GM21619 (cell line): ENCODE results near the gene B3GNT9.
"Not testable (repeated sequence)": the region's sequence is repeated elsewhere in the genome, so short reads cannot be mapped to it uniquely, and the experiment has no call there.

ENCODE experiments used
- ATAC-seq: cut with Tn5 transposase; IDR thresholded peaks from one replicate; pipeline ENCODE4 v1.9.1; 2021; ENCODE audit not compliant: unreplicated experiment

The B3GNT9 gene

GRCh38 chr16:67154578-67155294, 3.9 kb upstream of the B3GNT9 start:
- ATAC-seq, result no peak

DNA sequence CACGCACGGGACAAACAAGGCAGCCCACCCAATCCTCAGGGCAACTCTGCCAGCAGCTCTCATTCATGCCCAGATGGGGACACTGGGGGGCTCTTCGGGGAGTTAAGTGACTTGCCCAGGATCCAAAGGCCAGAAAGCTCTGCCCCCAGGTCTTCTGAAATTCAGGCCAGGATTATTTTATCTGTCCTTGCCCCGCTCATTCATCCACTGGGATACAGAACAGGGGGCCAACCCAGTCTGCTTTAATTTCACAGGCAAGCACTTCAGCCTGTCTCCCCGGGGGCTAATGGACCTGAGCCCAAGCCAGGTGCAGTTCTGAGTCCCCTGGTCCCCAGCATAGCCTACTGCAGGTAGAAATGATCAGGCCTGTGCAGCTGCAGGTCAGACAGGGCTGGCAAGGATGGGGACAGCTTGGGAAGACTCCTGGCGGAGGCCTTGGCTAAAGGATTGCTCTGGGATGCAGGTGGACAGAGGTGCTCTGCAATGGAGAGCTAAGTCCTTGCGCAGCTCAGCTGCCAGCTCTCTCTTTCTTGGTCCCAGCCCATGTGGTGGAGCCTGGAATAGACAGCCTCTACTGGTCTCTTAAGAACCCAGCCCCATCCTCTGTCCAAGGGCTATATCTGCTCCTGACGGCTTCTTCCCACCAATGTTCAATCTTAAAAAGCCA, 766 bp upstream of the B3GNT9 start:
- ATAC-seq, result no peak

DNA sequence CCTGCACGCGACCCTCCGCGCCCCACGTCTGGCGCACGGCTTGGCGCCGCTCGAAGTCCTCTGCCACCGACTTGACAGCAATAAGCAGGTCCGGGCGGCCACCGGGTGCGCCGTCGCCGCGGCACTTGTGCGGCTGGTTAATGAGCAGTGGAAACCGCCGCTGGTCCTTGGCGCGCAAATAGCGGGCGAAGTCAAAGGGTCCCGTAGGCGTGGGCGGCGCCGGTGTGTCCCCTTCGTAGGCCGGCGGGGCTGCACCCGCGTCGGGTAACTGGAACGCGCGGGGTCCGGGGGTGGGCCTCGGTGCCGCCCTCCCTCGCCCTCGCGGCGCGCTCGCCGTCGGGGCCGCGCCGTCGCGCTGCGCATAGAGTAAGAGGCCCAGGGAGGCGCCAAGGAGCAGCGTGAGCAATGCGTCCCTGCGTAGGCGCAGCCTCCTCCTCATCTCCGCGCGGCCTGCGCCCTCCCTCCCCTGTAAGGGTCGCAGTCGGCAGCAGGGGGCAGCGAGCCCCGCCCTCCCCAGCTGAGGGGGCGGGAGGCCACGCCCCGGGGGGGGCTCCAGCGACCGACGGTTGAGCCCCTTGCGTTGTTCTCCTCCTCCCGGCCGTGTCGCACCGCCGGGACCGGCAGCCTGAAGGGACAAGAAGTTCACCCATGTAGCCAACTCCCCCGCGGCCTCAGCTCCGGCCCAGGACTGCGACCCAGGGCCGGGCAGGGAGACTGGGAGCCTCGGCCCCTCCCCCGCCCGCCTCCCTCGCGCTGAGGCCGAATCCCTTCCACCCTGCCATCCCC, 558 bp downstream of the B3GNT9 start:
- ATAC-seq, result peak; percentile 34

DNA sequence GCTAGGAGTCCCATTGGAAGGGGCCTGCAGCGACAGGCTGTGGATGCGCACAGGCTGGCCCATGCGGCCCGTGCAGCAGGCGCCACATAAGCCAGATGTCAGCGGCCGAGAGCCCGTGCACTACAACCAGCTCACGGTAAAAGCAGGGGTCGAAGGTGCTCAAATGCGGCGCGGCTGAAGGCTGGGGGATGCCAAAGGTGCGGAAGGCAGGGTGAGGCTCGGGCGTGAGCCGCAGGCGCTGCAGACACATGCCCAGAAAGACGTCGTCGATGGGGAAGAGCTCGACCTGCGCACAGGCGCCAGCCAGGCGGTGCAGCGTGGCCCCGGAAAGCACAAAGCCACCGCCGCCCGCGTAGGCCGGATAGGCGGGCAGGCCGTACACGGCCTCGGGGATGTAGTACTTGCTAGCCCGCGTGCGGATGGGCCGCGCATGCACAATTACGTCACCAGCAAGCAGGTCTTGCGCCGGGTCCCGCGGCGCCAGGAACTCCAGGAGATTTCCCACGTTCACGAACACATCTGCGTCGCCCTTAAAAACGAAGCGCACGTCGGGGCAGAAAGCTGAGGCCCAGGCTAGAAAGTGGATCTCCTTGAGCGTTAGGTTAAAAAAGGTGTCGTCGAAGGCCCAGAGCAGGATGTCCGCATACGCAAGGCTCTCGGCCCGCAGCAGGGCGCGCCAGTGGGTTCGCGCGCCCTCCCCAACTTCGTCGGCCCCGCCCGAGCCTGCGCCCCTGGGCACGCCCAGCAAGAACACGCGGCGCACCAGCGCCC, 1.3 kb downstream of the B3GNT9 start:
- no peak for ATAC-seq

DNA sequence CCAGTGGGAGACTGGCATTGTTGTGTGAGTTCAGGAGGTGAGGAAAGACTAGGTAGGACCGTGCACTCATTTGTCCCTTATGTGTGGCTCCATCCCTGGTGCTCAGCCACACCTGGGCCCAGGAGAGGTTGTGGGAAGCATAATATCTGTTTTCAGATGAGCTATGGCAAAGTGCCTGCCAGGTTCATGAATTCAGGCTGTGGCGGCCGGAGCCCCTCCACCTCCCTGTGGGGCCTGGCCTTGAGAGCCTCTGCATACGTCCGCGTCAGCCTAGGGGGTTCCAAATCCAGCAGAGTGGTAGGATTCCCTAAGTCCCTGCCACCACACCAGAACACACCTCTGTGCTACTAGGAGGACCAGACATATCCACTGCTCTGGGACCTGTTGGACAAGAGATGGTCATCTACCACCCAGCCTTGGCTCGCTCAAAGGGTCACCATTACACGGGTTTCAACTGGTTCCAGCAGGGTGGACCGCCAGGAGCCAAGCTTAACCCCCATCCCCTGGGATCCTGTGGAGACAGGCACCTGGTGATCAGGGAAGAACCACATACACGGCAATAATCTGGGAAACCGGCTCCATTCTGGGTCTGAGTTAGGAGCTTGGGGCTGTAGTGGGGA, 2.0 kb downstream of the B3GNT9 start:
- no peak for ATAC-seq

DNA sequence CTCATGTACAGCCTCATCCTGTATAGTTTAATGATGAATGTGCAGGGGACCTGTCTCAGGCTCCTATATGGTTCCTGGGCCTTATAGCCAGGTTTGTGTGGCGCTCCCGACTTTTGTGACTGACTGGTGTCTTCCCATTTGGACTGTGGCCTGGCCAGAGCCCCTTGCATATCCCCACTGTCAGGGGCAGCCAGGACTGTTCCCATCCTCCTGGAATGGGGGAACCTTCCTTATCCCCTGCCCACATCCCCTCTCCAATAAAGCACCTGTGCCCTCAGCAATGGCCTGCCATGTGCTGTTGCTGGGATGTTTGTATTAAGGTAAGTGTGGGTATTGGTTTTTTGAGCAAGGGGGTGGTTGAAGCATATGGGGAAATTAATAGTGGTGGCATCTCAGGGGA, 2.6 kb downstream of the B3GNT9 start:
- ATAC-seq, result no peak

DNA sequence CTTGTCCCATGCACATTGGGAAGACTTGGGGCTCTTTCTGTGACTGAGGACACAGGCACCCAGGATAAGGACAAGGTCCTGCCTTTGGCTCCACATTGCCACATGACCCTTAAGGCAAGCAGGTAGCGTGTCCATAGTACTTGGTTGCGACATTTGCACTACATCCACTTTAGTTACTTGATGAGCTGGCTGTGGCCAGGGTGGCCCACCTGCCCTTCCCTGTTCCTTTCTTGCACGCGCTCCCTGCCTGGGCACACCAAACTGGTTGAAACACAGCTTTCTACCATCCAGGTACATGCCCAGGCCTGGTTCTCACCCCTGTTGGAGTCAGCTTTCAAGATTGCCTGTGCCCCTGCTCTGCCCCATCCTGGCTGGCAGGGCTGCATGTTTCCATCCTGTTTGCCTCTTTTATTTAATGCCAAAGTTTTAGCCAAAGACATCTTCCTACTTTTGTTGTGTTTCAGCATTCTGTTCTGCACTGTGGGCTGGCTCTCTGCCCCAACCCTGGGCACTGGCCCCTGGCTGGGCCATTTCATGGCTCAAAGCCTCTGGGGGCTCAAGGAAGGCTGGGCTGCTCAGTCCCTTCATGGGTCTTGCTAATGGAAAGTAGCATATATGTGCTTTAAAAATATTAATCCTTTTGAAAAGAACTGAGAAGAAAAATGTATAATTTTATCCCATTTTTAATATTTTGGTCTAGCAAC, 3.2 kb downstream of the B3GNT9 start:
- ATAC-seq, result no peak

GRCh38 chr16:67146523-67147357, 4.1 kb downstream of the B3GNT9 start:
- no peak for ATAC-seq

- ATAC-seq, result no peak
These were observed 5.1 kb downstream of the B3GNT9 start for GRCh38 chr16:67145746-67146145.

DNA sequence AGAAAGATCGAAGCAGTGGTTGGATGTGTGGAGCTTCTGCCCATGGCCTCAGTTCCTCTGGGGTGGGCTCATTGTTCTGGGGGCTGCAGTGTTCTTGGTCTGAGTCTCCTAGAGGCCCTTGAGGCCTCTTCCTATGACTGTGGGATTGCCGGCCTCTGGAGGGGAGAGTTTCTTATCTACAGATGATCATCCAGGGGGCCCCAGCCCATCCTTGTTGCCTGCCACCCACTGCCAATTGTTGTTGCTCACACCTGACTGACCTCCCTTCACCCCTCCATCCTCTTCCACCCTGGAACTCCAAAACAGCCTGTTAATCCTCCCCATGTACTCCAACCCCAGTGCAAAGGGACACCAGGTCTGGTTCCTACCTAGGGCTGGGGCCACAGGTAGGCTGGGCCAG, 5.9 kb downstream of the B3GNT9 start:
- ATAC-seq, result no peak

- ATAC-seq, result no peak
These were observed 8.5 kb downstream of the B3GNT9 start for GRCh38 chr16:67142342-67142741.

DNA sequence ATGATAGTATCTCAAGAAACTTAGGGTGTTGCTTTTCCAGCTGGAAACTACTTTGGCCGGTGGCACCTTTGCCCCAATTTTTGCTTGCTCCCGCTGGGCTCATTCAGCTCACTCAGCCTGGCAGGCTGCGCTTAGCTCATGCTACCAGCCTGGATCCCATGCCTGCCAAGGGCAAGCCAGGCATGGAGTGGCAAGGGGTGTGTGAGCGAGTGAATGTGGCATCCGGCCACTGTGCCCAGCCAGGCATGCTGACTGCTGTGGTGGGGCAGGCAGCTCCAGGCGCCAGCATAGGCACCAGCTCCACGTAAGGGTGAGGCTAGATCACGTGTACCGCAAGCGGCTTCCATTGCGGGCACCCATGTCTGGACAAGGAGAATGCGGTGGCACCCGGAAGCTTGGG, 9.4 kb downstream of the B3GNT9 start:
- ATAC-seq, result no peak

GRCh38 chr16:67137605-67138004, 13.2 kb downstream of the B3GNT9 start:
- ATAC-seq, result no peak

GRCh38 chr16:67129422-67129821, 21.4 kb downstream of the B3GNT9 start:
- no peak for ATAC-seq

GRCh38 chr16:67128887-67129286, 21.9 kb downstream of the B3GNT9 start:
- no peak for ATAC-seq

DNA sequence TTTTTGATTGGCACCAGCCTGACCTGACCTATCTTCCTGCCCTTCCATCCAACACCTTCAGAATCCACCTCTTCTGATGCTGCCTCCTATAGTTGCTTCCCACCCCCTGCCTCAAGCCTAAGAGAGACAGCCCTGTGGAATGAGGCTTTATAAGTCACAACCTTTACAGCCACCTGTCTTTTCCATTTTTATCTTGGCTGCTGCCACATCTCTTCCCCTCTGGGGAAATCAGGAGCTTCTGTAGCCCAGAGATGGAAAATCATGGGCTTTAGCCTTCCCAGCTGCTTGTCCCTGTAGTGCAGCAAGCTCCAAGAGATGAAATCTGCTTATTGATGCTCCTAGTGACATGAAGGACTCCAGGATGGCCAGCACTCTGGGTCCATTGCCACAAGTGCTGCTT, 22.4 kb downstream of the B3GNT9 start:
- ATAC-seq, result no peak

- not testable (repeated sequence) for ATAC-seq
These were observed 28.0 kb downstream of the B3GNT9 start for GRCh38 chr16:67122799-67123198.

DNA sequence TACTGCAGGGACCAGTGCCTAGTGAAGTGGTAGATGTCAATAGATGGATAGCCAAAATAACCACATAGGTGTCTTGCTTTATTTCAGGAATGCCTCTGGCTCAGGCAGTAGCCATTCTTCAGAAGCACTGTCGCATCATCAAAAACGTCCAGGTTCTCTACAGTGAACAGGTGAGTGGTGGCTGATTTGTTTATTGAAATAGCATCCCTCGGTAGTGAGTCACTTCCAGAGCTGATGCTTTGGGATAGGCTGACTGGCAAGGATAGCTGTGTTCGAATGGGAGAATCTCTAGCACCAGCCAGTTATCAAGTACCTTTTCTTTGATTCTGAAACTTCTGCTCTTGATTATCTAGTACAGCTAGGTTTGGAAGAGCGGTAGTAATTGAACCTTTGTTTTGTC, 30.8 kb downstream of the B3GNT9 start:
- ATAC-seq, result no peak

DNA sequence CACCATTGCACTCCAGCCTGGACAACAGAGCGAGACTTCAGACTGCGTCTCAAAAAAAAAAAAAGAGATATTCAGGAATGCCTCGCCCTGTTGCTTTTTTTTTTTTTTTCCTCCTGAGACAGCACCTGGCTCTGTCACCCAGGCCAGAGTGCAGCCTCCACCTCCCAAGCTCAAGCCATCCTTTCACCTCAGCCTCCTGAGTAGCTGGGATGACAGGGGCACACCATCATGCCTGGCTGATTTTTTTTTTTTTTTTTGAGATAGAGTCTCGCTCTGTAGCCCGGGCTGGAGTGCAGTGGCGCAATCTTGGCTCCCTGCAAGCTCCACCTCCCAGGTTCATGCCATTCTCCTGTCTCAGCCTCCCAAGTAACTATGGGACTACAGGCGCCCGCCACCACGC, 33.1 kb downstream of the B3GNT9 start:
- ATAC-seq, result no peak
